ENCODE results near the gene TGFB1. TPM values are rescaled to one million over a fixed set of nuclear protein-coding genes. Genes with fewer than 3 reads are reported as not detected.
"Not testable (repeated sequence)": the region's sequence is repeated elsewhere in the genome, so short reads cannot be mapped to it uniquely, and the experiment has no call there.

TGFB1 gene
- total RNA-seq, 1 experiment from 2014 or later: 16.4 TPM

DNA sequence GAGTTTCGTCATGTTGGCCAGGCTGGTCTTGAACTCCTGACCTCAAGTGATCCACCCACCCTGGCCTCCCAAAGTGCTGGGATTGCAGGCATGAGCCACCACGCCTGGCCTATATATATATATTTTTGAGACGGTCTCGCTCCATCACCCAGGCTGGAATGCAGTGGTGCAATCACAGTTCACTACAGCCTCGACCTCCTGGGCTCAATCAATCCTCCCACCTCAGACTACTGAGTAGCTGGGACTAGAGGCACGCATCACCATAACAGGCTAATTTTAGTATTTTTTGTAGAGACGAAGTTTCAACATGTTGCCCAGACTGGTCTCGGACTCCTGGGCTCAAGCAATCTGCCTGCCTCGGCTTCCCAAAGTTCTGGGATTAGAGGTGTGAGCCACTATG is 6.8 kb downstream of the TGFB1 start:
- H3K27me3 ChIP-seq (replicated peaks); H3K4me3 ChIP-seq; H3K9me3 ChIP-seq (replicated peaks); H3K27ac ChIP-seq; DNase-seq (ENCODE audit: low read depth in 1 of 2, low spot score in 2 of 2): not testable (repeated sequence)
- peaks cover 85% of the 10 kb centered on the region for H3K36me3 ChIP-seq
- peaks cover 11% of the 10 kb centered on the region for H3K4me1 ChIP-seq (replicated peaks)

DNA sequence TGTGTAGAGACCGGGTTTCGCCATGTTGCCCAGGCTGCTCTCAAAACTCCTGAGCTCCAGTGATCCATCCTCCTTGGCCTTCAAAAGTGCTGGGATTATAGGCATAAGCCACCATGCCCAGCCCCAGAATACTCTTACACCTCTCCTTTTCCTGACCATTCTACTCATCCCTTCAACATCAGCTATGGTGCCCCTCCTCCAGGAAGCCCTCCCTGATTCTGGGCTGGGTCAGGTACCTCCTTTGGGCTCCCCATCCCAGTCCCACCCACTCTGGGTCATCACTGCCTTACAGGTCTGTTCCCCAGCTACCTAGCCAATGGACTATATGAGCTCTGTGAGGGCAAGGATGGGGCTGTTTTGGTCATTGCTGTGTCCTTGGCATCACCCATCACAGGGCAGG is 9.6 kb downstream of the TGFB1 start:
- H3K27ac ChIP-seq: no peak overlapping the region
- H3K4me1 ChIP-seq (replicated peaks): peaks cover 18% of the 10 kb centered on the region
- H3K27me3 ChIP-seq (replicated peaks): no peaks in the 10 kb centered on the region
- no peak overlapping the region for H3K4me3 ChIP-seq
- DNase-seq (ENCODE audit: low read depth in 1 of 2, low spot score in 2 of 2): no peak
- no peaks in the 10 kb centered on the region for H3K9me3 ChIP-seq (replicated peaks)
- H3K36me3 ChIP-seq: peaks cover 87% of the 10 kb centered on the region

DNA sequence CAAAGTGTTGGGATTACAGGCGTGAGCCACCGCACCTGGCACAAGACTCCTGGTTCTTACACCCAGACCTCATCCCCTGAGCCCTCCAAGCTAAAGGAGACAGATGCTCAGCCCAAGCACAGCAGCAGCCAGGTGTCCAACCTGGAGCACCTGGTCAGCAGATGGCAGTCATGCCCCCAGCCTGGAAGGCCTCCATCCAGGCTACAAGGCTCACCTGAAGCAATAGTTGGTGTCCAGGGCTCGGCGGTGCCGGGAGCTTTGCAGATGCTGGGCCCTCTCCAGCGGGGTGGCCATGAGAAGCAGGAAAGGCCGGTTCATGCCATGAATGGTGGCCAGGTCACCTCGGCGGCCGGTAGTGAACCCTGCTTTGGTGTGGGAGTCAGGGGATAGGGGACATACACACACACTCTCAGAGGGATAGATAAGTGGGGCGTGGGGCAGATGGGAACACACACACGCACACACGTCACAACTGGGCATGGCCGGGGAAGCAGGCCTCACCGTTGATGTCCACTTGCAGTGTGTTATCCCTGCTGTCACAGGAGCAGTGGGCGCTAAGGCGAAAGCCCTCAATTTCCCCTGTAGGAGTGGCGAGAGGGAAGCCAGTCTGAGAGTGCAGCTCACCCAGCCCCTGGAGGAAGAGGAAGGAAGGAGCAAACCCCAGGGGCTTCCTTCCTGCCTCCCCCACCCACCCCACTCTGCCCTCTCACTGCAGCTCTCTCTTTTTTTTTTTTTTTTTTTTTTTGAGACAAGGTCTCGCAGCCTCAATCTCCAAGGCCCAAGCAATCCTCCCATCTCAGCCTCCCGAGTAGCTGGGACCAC is 11.8 kb downstream of the TGFB1 start:
- H3K27ac ChIP-seq: no peak overlapping the region
- H3K36me3 ChIP-seq: peaks cover 87% of the 10 kb centered on the region
- H3K9me3 ChIP-seq (replicated peaks): no peaks in the 10 kb centered on the region
- H3K4me1 ChIP-seq (replicated peaks): peaks cover 18% of the 10 kb centered on the region
- no peaks in the 10 kb centered on the region for H3K27me3 ChIP-seq (replicated peaks)
- H3K4me3 ChIP-seq: no peak overlapping the region
- no peak for DNase-seq (ENCODE audit: low read depth in 1 of 2, low spot score in 2 of 2)

DNA sequence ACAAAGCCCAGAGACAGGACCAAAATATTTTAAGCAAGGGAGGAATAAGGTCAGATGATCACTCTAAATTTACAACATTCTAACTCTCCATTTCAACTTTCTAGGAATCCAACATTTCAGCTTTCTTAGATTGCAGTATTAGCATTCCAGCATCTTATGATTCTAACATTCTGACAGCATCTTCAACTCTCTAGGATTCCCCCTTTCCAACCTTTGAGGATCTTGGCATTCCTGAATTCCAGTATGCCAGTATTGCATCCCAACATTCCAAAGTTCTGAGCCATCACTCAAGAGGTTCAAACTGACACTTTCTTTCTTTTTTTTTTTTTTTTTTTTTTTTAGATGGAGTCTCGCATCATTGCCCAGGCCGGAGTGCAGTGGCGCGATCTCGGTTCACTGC is 13.8 kb downstream of the TGFB1 start:
- no peaks in the 10 kb centered on the region for H3K9me3 ChIP-seq (replicated peaks)
- H3K27me3 ChIP-seq (replicated peaks): no peaks in the 10 kb centered on the region
- peaks cover 83% of the 10 kb centered on the region for H3K36me3 ChIP-seq
- H3K27ac ChIP-seq: peak overlapping the region; percentile 68
- peaks cover 18% of the 10 kb centered on the region for H3K4me1 ChIP-seq (replicated peaks)
- no peak overlapping the region for H3K4me3 ChIP-seq
- peak; percentile 66 to 77 for DNase-seq (ENCODE audit: low read depth in 1 of 2, low spot score in 2 of 2)

DNA sequence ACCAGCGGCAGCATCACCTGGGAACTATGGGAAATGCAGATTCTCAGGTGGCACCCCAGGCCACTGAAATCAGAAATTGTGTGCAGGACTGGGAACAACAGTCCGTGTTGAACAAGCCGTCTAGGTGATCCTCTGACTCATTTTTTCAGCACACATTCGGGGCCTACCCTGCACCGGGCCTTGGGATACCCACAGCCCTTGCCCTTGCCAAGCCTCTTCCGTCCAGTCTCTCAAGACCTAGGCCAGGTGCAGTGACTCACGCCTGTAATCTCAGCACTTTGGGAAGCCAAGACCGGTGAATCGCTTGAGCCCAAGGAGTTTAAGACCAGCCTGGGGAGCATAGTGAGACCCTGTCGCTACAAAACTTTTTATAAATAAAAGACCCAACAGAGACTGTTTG is 18.3 kb downstream of the TGFB1 start:
- Histone ChIP-seq H3K36me3 (peaks cover 84% of the 10 kb centered on the region), H3K27ac (no peak overlapping the region), H3K27me3 (replicated peaks) (no peaks in the 10 kb centered on the region), H3K4me1 (replicated peaks) (peaks cover 13% of the 10 kb centered on the region), H3K4me3 (no peak overlapping the region), H3K9me3 (replicated peaks) (no peaks in the 10 kb centered on the region)
- no peak for DNase-seq (ENCODE audit: low read depth in 1 of 2, low spot score in 2 of 2)

DNA sequence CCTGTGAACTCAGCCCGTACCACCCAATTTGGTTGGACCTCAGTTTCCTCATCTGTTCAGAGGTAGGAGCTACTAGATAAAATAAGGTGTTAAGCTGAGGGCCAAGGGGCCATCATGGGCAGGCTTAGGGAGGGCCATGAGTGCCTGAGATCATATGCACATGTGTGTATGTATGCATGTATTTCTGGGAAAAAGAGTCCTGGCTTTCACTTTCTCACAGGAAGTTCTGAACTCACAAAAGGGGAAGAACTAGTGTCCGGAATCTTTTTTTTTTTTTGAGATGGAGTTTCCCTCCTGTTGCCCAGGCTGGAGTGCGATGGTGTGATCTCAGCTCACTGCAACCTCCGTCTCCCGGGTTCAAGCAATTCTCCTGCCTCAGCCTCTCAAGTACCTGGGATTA is 18.9 kb downstream of the TGFB1 start:
- Histone ChIP-seq H3K36me3 (peaks cover 87% of the 10 kb centered on the region), H3K4me1 (replicated peaks) (peaks cover 6% of the 10 kb centered on the region), H3K27ac (no peak overlapping the region), H3K4me3 (no peak overlapping the region), H3K9me3 (replicated peaks) (no peaks in the 10 kb centered on the region), H3K27me3 (replicated peaks) (no peaks in the 10 kb centered on the region)
- DNase-seq (ENCODE audit: low read depth in 1 of 2, low spot score in 2 of 2): no peak

DNA sequence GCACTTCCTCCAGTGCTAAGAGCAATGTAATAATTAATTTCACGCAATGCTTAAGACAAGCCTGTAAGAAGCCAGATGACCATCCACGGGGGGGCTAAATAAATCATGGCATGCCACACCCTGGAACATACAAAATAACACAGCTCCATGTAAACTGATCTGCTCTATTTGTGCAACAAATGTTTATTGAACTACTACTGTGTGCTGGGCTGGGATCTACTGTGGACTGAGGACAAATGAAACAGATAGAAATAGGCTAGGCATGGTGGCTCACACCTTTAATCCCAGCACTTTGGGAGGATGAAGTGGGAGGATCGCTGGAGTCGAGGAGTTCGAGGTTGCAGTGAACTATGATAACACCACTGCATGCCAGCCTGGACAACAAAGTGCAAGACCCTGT is 21.3 kb downstream of the TGFB1 start:
- H3K27ac ChIP-seq: no peak overlapping the region
- peaks cover 16% of the 10 kb centered on the region for H3K4me1 ChIP-seq (replicated peaks)
- no peaks in the 10 kb centered on the region for H3K27me3 ChIP-seq (replicated peaks)
- H3K36me3 ChIP-seq: peaks cover 86% of the 10 kb centered on the region
- no peak for DNase-seq (ENCODE audit: low read depth in 1 of 2, low spot score in 2 of 2)
- no peaks in the 10 kb centered on the region for H3K9me3 ChIP-seq (replicated peaks)
- H3K4me3 ChIP-seq: no peak overlapping the region

DNA sequence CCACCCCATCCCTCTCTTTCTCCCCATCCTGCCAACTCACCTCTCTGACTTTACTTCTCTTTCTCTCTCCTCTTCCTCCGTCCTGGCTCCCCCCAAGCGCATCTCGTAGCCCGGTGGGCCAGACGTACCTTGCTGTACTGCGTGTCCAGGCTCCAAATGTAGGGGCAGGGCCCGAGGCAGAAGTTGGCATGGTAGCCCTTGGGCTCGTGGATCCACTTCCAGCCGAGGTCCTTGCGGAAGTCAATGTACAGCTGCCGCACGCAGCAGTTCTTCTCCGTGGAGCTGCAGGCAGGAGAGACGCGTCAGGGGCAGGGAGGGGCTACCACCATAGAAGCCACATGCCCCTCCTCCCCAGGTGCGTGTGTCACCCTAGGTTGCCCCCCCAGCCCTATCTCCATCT is 21.7 kb downstream of the TGFB1 start:
- H3K27ac ChIP-seq: no peak overlapping the region
- H3K4me1 ChIP-seq (replicated peaks): peaks cover 20% of the 10 kb centered on the region
- H3K9me3 ChIP-seq (replicated peaks): no peaks in the 10 kb centered on the region
- H3K4me3 ChIP-seq: no peak overlapping the region
- DNase-seq (ENCODE audit: low read depth in 1 of 2, low spot score in 2 of 2): no peak
- H3K36me3 ChIP-seq: peaks cover 85% of the 10 kb centered on the region
- H3K27me3 ChIP-seq (replicated peaks): no peaks in the 10 kb centered on the region

DNA sequence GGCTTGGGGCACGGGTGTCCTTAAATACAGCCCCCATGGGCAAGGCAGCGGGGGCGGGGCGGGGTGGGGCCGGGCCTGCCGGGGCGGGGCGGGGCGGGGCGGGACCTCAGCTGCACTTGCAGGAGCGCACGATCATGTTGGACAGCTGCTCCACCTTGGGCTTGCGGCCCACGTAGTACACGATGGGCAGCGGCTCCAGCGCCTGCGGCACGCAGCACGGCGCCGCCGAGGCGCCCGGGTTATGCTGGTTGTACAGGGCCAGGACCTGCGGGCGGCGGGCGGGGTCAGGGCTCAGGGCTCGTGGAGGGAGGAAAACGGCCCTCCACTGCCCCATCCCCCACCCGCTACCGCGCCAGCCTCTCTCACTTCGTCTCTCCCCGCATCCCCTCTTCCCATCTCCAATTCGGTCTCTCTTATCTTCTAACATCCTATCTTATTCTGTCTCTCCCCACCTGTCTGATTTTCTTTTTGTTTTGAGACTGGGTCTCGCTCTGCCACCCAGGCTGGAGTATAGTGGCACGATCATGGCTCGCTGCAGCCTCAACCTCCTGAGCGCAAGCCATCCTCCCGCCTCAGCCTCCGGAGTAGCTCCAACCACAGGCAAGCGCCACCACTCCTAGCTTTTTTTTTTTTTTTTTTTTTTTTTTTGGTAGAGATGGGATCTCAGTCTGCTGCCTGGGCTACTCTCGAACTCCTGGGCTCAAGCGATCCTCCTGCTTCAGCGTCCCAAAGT is 22.6 kb downstream of the TGFB1 start:
- H3K4me3 ChIP-seq: no peak overlapping the region
- H3K4me1 ChIP-seq (replicated peaks): peaks cover 29% of the 10 kb centered on the region
- no peak for DNase-seq (ENCODE audit: low read depth in 1 of 2, low spot score in 2 of 2)
- H3K27me3 ChIP-seq (replicated peaks): no peaks in the 10 kb centered on the region
- H3K36me3 ChIP-seq: peaks cover 85% of the 10 kb centered on the region
- H3K27ac ChIP-seq: no peak overlapping the region
- H3K9me3 ChIP-seq (replicated peaks): no peaks in the 10 kb centered on the region

DNA sequence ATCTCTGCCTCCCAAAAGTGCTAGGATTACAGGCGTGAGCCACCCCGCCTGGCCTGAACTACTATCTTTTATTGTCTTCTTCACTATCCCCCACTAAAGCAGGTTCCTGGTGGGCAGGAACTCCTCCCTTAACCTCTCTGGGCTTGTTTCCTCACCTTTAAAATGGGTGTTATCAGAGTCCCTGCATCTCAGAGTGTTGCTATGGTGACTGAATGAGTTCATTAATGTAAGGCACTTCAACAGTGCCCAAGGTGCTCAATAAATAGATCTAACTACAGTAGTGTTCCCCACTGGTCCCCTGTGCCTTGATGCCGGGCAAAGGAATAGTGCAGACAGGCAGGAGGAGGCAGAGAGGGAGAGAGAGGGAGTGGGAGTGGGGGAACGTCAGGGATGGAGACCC is 23.2 kb downstream of the TGFB1 start:
- DNase-seq (ENCODE audit: low read depth in 1 of 2, low spot score in 2 of 2): no peak
- no peaks in the 10 kb centered on the region for H3K9me3 ChIP-seq (replicated peaks)
- H3K27me3 ChIP-seq (replicated peaks): no peaks in the 10 kb centered on the region
- H3K4me3 ChIP-seq: no peak overlapping the region
- peaks cover 36% of the 10 kb centered on the region for H3K4me1 ChIP-seq (replicated peaks)
- peaks cover 84% of the 10 kb centered on the region for H3K36me3 ChIP-seq
- H3K27ac ChIP-seq: no peak overlapping the region

DNA sequence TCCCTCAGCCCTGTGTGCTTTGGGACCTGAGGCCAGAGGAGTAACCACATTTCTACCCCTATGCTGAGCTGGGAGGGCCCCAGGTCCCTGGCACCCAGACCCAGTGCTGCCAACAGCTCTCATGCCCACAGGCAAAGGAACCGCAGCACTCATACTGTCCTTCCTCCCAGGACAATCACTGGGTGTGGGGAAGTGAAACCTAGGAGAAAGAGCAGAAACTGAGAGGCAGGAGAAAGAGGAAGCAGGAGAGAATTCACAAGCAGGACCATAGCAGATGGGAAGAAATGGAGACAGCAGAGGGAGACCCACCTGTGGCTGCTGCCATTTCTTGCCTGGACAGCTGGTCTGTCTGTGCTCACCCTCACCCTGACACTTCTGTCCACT is 24.9 kb downstream of the TGFB1 start:
- H3K4me3 ChIP-seq: no peak overlapping the region
- H3K9me3 ChIP-seq (replicated peaks): no peaks in the 10 kb centered on the region
- H3K4me1 ChIP-seq (replicated peaks): peaks cover 52% of the 10 kb centered on the region
- no peaks in the 10 kb centered on the region for H3K27me3 ChIP-seq (replicated peaks)
- peaks cover 76% of the 10 kb centered on the region for H3K36me3 ChIP-seq
- no peak for DNase-seq (ENCODE audit: low read depth in 1 of 2, low spot score in 2 of 2)
- no peak overlapping the region for H3K27ac ChIP-seq

DNA sequence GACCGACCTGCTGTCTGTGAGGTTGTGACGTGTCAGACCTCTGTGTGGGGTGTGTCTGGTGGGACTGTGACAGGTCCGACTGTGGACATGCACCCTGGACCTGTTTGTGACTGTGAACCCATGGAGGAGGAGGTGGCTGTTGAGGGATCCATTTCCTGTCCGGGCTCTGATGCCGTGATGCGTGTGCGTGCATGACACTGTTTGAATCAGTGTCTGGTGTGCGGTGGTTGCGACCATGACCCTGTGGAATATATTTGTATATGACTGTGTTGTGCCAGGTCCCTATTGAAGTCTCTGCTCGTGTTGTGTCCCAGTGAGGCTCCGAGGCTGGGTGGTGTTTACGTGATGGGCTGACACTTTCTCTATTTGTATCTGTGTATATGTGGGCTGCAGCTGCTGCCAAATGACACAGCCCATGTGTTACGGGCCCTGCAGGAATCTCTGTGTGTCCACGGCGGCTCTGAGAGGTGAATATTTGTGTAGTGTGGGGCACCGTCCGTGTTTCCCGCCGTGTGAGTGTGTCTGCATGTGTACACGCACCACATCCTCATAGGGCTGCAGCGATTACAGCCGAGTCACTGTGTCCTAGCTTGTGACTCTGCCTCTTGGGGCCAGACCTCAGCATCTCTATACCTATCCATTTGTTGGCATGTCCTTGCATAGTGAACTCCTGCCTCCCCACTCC is 25.4 kb downstream of the TGFB1 start:
- H3K9me3 ChIP-seq (replicated peaks): no peaks in the 10 kb centered on the region
- peak overlapping the region; percentile 37 for H3K27ac ChIP-seq
- peaks cover 72% of the 10 kb centered on the region for H3K36me3 ChIP-seq
- peak in 1 of 2 experiments; percentile 45 for DNase-seq (ENCODE audit: low read depth in 1 of 2, low spot score in 2 of 2)
- H3K27me3 ChIP-seq (replicated peaks): no peaks in the 10 kb centered on the region
- no peak overlapping the region for H3K4me3 ChIP-seq
- H3K4me1 ChIP-seq (replicated peaks): peaks cover 57% of the 10 kb centered on the region

DNA sequence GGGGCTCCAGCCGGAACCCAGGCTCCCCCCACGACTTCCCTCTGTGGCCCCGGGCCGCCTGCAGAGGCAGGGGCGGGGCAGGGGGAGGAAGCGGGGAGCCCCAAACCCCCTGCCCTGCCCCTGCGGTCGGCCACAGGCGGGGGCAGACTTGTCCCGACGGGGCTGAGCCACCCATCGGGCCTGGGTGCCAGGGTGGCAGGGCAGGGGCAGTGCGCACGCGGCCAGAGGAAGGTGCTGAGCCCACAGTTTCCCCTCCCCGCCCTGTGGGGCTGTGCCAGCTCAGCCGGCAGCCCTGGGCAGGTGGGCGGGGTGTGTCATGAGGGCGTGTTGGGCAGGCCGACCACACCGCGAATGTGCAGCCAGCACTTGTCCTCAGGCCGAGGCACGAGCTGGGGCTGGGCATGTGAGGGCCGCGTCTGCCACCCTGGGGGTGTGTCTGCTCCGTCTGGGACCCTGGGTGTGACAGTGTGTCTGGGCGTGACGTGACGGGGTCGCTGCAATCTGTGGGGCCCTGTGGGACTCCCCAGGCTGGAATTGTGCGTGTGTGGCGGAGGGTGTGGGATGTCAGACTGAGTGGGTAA is 26.1 kb downstream of the TGFB1 start:
- H3K27ac ChIP-seq: peak overlapping the region; percentile 37
- no peak overlapping the region for H3K4me3 ChIP-seq
- H3K9me3 ChIP-seq (replicated peaks): no peaks in the 10 kb centered on the region
- DNase-seq (ENCODE audit: low read depth in 1 of 2, low spot score in 2 of 2): peak in 1 of 2 experiments; percentile 73
- H3K36me3 ChIP-seq: peaks cover 71% of the 10 kb centered on the region
- no peaks in the 10 kb centered on the region for H3K27me3 ChIP-seq (replicated peaks)
- peaks cover 64% of the 10 kb centered on the region for H3K4me1 ChIP-seq (replicated peaks)
